H1 (cell line): Measurements from ENCODE around the gene BTRC. TPM values are rescaled to one million over a fixed set of nuclear protein-coding genes. Genes with fewer than 3 reads are reported as not detected.

Experiments
- CTCF ChIA-PET: fragments of 300-600 bp; sonication (Branson Sonifier 250); formaldehyde crosslinking; loops from one replicate; lab custom pipeline; 2021; ENCODE audit not compliant: partially characterized antibody; lab: Charles Lee
- POLR2A ChIA-PET: fragments of 300-600 bp; sonication (Branson Sonifier 250); formaldehyde crosslinking; loops from one replicate; lab custom pipeline; 2021; ENCODE audit warnings: inconsistent platforms; ENCODE audit not compliant: partially characterized antibody; lab: Charles Lee
- DNase-seq, 2 experiments: peaks; one replicate each; pipeline versions ENCODE4 v3.0.0 to v3.0.0-alpha.2; 2010 to 2022; ENCODE audit warnings: low spot score in 2 of 2, low read depth in 1 of 2, mixed read lengths in 1 of 2
- FAIRE-seq: peaks from 2 replicates; lab custom pipeline; 2011; peaks lifted over from hg19 to GRCh38; lab: Jason Lieb, UNC
- H2AFZ ChIP-seq: 2 replicates; pipeline ENCODE4 v1.8.1; 2012; ENCODE audit warnings: low read length, inconsistent platforms
- H2AK5ac ChIP-seq: 2 replicates; pipeline ENCODE4 v1.6.1; 2013; ENCODE audit warnings: low read depth, low read length
- H2BK120ac ChIP-seq: replicated peaks from 2 replicates; pipeline ENCODE3; 2013; ENCODE audit warnings: low read depth, low read length, inconsistent platforms
- H2BK12ac ChIP-seq: 2 replicates; pipeline ENCODE4 v1.6.1; 2013; ENCODE audit warnings: low read depth, low read length
- H2BK15ac ChIP-seq: 2 replicates; pipeline ENCODE4 v1.6.1; 2013; ENCODE audit warnings: low read length
- H2BK20ac ChIP-seq: 2 replicates; pipeline ENCODE4 v1.6.1; 2013; ENCODE audit warnings: low read length
- H2BK5ac ChIP-seq: 2 replicates; pipeline ENCODE4 v1.6.1; 2013; ENCODE audit warnings: low read depth, low read length
- H3K14ac ChIP-seq: 2 replicates; pipeline ENCODE4 v1.6.1; 2013; ENCODE audit warnings: inconsistent platforms; ENCODE audit not compliant: insufficient read length
- H3K18ac ChIP-seq: 2 replicates; pipeline ENCODE4 v1.6.1; 2013; ENCODE audit warnings: low read length; ENCODE audit errors: extremely low read depth
- H3K23ac ChIP-seq: 2 replicates; pipeline ENCODE4 v1.6.1; 2013; ENCODE audit warnings: inconsistent platforms; ENCODE audit not compliant: insufficient read length
- H3K23me2 ChIP-seq: 2 replicates; pipeline ENCODE4 v1.6.1; 2013; ENCODE audit warnings: low read depth, low read length
- H3K27ac ChIP-seq: 2 replicates; pipeline ENCODE4 v1.6.1; 2011; ENCODE audit warnings: low read depth, low read length, inconsistent platforms
- H3K27me3 ChIP-seq, 4 experiments: replicated peaks in 1 of 4; 1 replicate in 1 of 4; 2 replicates in 3 of 4; pipeline versions ENCODE4 v1.6.1 to v1.8.1; 2011 to 2013; ENCODE audit warnings: low read length in 3 of 4, mild to moderate bottlenecking in 3 of 4, inconsistent platforms in 2 of 4, mixed read lengths in 2 of 4, moderate library complexity in 1 of 4; ENCODE audit not compliant: control insufficient read depth in 3 of 4, insufficient read depth in 3 of 4; ENCODE audit errors: extremely low read depth in 1 of 4
- H3K36me3 ChIP-seq, 4 experiments: 2 replicates each; pipeline versions ENCODE4 v1.6.1 to v1.8.1; 2011 to 2013; ENCODE audit warnings: mild to moderate bottlenecking in 4 of 4, low read length in 3 of 4, moderate library complexity in 2 of 4, control low read depth in 1 of 4, inconsistent platforms in 1 of 4; ENCODE audit not compliant: insufficient read depth in 4 of 4, control insufficient read depth in 2 of 4
- H3K4ac ChIP-seq: replicated peaks from 2 replicates; pipeline ENCODE3; 2013; ENCODE audit warnings: low read length, low read depth, mixed read lengths, inconsistent platforms; ENCODE audit not compliant: insufficient read length
- H3K4me1 ChIP-seq, 4 experiments: replicated peaks in 1 of 4; 1 replicate in 1 of 4; 2 replicates in 3 of 4; pipeline versions ENCODE4 v1.6.1 to v1.8.1; 2011 to 2013; ENCODE audit warnings: low read length in 3 of 4, inconsistent platforms in 2 of 4, mixed read lengths in 1 of 4; ENCODE audit not compliant: insufficient read depth in 4 of 4, control insufficient read depth in 3 of 4
- H3K4me2 ChIP-seq, 2 experiments: 2 replicates each; pipeline versions ENCODE4 v1.6.1 to v1.8.1; 2011 to 2013; ENCODE audit warnings: low read depth in 2 of 2, low read length in 2 of 2, control low read depth in 1 of 2, inconsistent platforms in 1 of 2, mild to moderate bottlenecking in 1 of 2; ENCODE audit not compliant: insufficient read depth in 1 of 2
- H3K4me3 ChIP-seq, 4 experiments: fragments of 200-600, 300-600 bp in 1 of 4; sonication (generic), shearing (Covaris generic), sonication (Bioruptor Twin) in 1 of 4; 2 replicates each; pipeline versions ENCODE4 v1.5.1 to v1.8.1; 2011 to 2016; ENCODE audit warnings: low read length in 4 of 4, low read depth in 3 of 4, control low read depth in 2 of 4, inconsistent platforms in 2 of 4, mild to moderate bottlenecking in 2 of 4, mixed read lengths in 1 of 4, moderate library complexity in 1 of 4; ENCODE audit not compliant: insufficient read depth in 2 of 4; ENCODE audit errors: extremely low read depth in 1 of 4
- H3K56ac ChIP-seq: replicated peaks from 2 replicates; pipeline ENCODE3; 2013; ENCODE audit warnings: low read depth, mild to moderate bottlenecking, mixed read lengths, low read length, inconsistent platforms; ENCODE audit not compliant: insufficient read length
- H3K79me1 ChIP-seq: 2 replicates; pipeline ENCODE4 v1.6.1; 2013; ENCODE audit warnings: low read depth, low read length, control low read depth
- H3K79me2 ChIP-seq, 2 experiments: 2 replicates each; pipeline versions ENCODE4 v1.6.1 to v1.8.1; 2012 to 2013; ENCODE audit warnings: low read length in 2 of 2, mild to moderate bottlenecking in 2 of 2, inconsistent platforms in 1 of 2; ENCODE audit not compliant: insufficient read depth in 2 of 2, control insufficient read depth in 1 of 2
- H3K9ac ChIP-seq, 4 experiments: replicated peaks in 1 of 4; 1 replicate in 1 of 4; 2 replicates in 3 of 4; pipeline versions ENCODE4 v1.6.1 to v1.8.1; 2011 to 2013; ENCODE audit warnings: low read depth in 3 of 4, low read length in 3 of 4, control low read depth in 2 of 4, mild to moderate bottlenecking in 2 of 4, moderate library complexity in 2 of 4, inconsistent platforms in 1 of 4; ENCODE audit errors: extremely low read depth in 1 of 4
- H3K9me3 ChIP-seq, 2 experiments: 2 replicates each; pipeline versions ENCODE4 v1.6.1 to v1.8.1; 2012 to 2013; ENCODE audit warnings: mild to moderate bottlenecking in 2 of 2, moderate library complexity in 2 of 2, control low read depth in 1 of 2, inconsistent platforms in 1 of 2, low read depth in 1 of 2, low read length in 1 of 2, mixed read lengths in 1 of 2; ENCODE audit not compliant: insufficient read depth in 2 of 2
- H4K20me1 ChIP-seq, 2 experiments: replicated peaks in 1 of 2; 2 replicates each; pipeline versions ENCODE3 to v1.8.1; 2011 to 2013; ENCODE audit warnings: inconsistent platforms in 2 of 2, low read length in 2 of 2, mild to moderate bottlenecking in 1 of 2; ENCODE audit not compliant: insufficient read depth in 2 of 2, control insufficient read depth in 1 of 2
- H4K5ac ChIP-seq: 2 replicates; pipeline ENCODE4 v1.6.1; 2013; ENCODE audit warnings: low read length, low read depth, mixed read lengths, inconsistent platforms; ENCODE audit not compliant: insufficient read length
- H4K8ac ChIP-seq: 2 replicates; pipeline ENCODE4 v1.8.0; 2013; ENCODE audit warnings: mild to moderate bottlenecking, moderate library complexity, low read length, inconsistent platforms; ENCODE audit not compliant: insufficient read depth; ENCODE audit errors: extremely low read depth
- H4K91ac ChIP-seq: replicated peaks from 2 replicates; pipeline ENCODE3; 2013; ENCODE audit warnings: low read length, mixed read lengths, inconsistent platforms; ENCODE audit not compliant: insufficient read length
- BACH1 ChIP-seq: IDR thresholded peaks from 2 replicates; pipeline ENCODE4 v1.6.1; 2012; ENCODE audit warnings: low read length, improper control_type of control experiment
- BRCA1 ChIP-seq: IDR thresholded peaks from 2 replicates; pipeline ENCODE4 v1.6.1; 2012; ENCODE audit warnings: low read depth, low read length, improper control_type of control experiment
- HDAC2 ChIP-seq, 2 experiments: fragments of 300-600 bp in 1 of 2; sonication (generic) in 1 of 2; IDR thresholded peaks; 2 replicates each; pipeline ENCODE4 v1.6.1; 2011 to 2012; ENCODE audit warnings: low read depth in 2 of 2, low read length in 2 of 2, mild to moderate bottlenecking in 2 of 2, moderate library complexity in 2 of 2, borderline replicate concordance in 1 of 2, inconsistent platforms in 1 of 2
- RAD21 ChIP-seq, 2 experiments: IDR thresholded peaks in 1 of 2; conservative IDR thresholded peaks in 1 of 2; 2 replicates each; pipeline ENCODE4 v1.6.1; 2011; ENCODE audit warnings: low read depth in 2 of 2, low read length in 2 of 2, improper control_type of control experiment in 1 of 2, inconsistent platforms in 1 of 2, mild to moderate bottlenecking in 1 of 2, moderate library complexity in 1 of 2
- SP1 ChIP-seq: IDR thresholded peaks from 2 replicates; pipeline ENCODE4 v1.6.1; 2011; ENCODE audit warnings: low read depth, low read length
- whole genome bisulfite sequencing, 2 experiments: shearing (Covaris generic) in 1 of 2; methylation state at CpG; one replicate each; pipeline versions ENCODE4 v1.1.6 to v1.1.7; 2013 to 2015; ENCODE audit warnings: low lambda C conversion rate in 2 of 2, mixed read lengths in 2 of 2, inconsistent platforms in 1 of 2, low coverage in 1 of 2, missing lambda C conversion rate in 1 of 2; ENCODE audit not compliant: insufficient replicate concordance in 2 of 2, insufficient coverage in 1 of 2, insufficient read length in 1 of 2; ENCODE audit errors: extremely low coverage in 1 of 2, missing lambda C conversion rate in 1 of 2; 5-methylcytosine and 5-hydroxymethylcytosine counted together
- polyA plus RNA-seq, 7 experiments: library from polyadenylated mRNA; depleted of rRNA in 3 of 7; stranded (reverse) in 5 of 7; unstranded in 2 of 7; fragments of >200 nt in 5 of 7; fragments of 200-250 nt in 2 of 7; gene quantifications; 1 replicate in 5 of 7; 2 replicates in 1 of 7; 4 replicates in 1 of 7; pipeline versions ENCODE4 v1.2.1 to v1.2.3, GENCODE V29; 2011 to 2013; ENCODE audit warnings: missing spikeins in 2 of 7, mixed read lengths in 2 of 7
- total RNA-seq: library from RNA; stranded (reverse); fragmentation: NEBNext Ultra II Directional; extraction: Animal tissue kit (Norgen Biotek cat#: 25700); gene quantifications from 2 replicates; pipeline ENCODE4 v1.2.1, GENCODE V29; 2021
- TF ChIP-seq, protein P1 (sequence below): IDR thresholded peaks from 2 replicates; pipeline ENCODE4 v1.6.1; 2011; ENCODE audit warnings: low read length, improper control_type of control experiment
- TF ChIP-seq, protein P2 (sequence below): IDR thresholded peaks from 2 replicates; pipeline ENCODE4 v1.6.1; 2011; ENCODE audit warnings: low read depth, mild to moderate bottlenecking, low read length; ENCODE audit not compliant: insufficient read depth

BTRC gene
- total and polyA plus RNA-seq, 2 of the 8 experiments (the other 6 are each of a cell fraction or from before 2014, with no cell fraction given): 9.9 to 24.7 TPM

DNA sequence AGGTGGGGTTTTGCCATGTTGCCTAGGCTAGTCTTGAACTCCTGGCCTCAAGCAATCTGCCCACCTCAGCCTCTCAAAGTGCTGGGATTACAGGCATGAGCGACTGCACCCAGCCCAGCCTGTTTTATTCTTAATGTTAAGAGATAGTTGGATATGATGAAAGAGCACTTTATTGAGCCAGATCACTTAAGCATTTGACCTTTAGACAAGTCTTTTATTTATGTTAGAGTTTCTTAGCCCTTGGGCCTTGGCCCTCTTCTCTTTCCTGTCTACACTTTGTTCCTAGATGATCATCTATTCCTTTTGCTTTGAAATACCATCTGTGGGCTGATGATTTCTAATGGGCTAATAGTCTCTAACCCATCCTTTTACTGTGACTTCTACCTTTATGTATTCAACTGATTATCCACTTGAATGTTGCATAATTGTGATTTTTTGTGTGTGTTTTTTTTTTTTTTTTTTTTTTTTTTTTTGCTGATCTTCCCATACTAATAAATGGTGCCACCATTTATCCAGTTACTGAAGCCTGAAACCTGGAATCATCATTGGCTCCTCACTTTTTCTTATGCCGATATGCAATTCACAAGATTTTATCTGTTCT is 34.8 kb downstream of the BTRC start:
- no peak overlapping the region for H2BK15ac ChIP-seq
- no peaks in the 10 kb centered on the region for H3K23me2 ChIP-seq
- H3K4me3 ChIP-seq: no peak overlapping the region
- POLR2A ChIA-PET: no interaction called here
- no peaks in the 10 kb centered on the region for H3K36me3 ChIP-seq
- H3K27ac ChIP-seq: no peak overlapping the region
- WGBS, 2 experiments: 88% methylated on average over 2 of the region's 2 CpGs; no CpG with 5 or more reads in 1 of the 2 experiments
- no peak overlapping the region for H3K56ac ChIP-seq
- no peak overlapping the region for H3K4me2 ChIP-seq
- H3K18ac ChIP-seq: no peak overlapping the region
- H2BK12ac ChIP-seq: no peak overlapping the region
- H4K91ac ChIP-seq: no peak overlapping the region
- H2AFZ ChIP-seq: no peak overlapping the region
- TF ChIP-seq RAD21 (IDR thresholded peaks at IDR 0.05 in 1 of 2, conservative IDR thresholded peaks at IDR 0.05 in 1 of 2; ENCODE audit: low read depth in 2 of 2, low read length in 2 of 2): no peak
- TF ChIP-seq, protein P1, sequence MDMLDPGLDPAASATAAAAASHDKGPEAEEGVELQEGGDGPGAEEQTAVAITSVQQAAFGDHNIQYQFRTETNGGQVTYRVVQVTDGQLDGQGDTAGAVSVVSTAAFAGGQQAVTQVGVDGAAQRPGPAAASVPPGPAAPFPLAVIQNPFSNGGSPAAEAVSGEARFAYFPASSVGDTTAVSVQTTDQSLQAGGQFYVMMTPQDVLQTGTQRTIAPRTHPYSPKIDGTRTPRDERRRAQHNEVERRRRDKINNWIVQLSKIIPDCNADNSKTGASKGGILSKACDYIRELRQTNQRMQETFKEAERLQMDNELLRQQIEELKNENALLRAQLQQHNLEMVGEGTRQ: no peak
- no peak for TF ChIP-seq BRCA1
- no peak for TF ChIP-seq HDAC2 (IDR thresholded peaks at IDR 0.05; ENCODE audit: borderline replicate concordance in 1 of 2, low read depth in 2 of 2, low read length in 2 of 2)
- TF ChIP-seq BACH1: no peak
- TF ChIP-seq SP1: no peak
- TF ChIP-seq, protein P2, sequence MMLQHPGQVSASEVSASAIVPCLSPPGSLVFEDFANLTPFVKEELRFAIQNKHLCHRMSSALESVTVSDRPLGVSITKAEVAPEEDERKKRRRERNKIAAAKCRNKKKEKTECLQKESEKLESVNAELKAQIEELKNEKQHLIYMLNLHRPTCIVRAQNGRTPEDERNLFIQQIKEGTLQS: no peak
- H2BK20ac ChIP-seq: no peak overlapping the region
- CTCF ChIA-PET: interaction anchor here (0.6 to 1.3 kb wide), 5 partner anchors 8 to 414 kb away, joined by 3 to 4 read pairs (median 3); no protein-coding TSS in a partner anchor
- H2BK120ac ChIP-seq: no peak overlapping the region
- H2AK5ac ChIP-seq: no peak overlapping the region
- H3K79me2 ChIP-seq: no peaks in the 10 kb centered on the region
- H3K9ac ChIP-seq: no peak overlapping the region
- no peaks in the 10 kb centered on the region for H4K20me1 ChIP-seq
- no peaks in the 10 kb centered on the region for H3K9me3 ChIP-seq
- no peaks in the 10 kb centered on the region for H3K4me1 ChIP-seq
- H4K8ac ChIP-seq: no peak overlapping the region
- no peak overlapping the region for H3K23ac ChIP-seq
- H2BK5ac ChIP-seq: no peak overlapping the region
- no peaks in the 10 kb centered on the region; the same call in 1 of the 2 replicates for H3K79me1 ChIP-seq
- no peak overlapping the region for H3K14ac ChIP-seq
- H3K4ac ChIP-seq: no peak overlapping the region
- FAIRE-seq (no peak), DNase-seq (no peak)
- H3K27me3 ChIP-seq: no peaks in the 10 kb centered on the region
- no peak overlapping the region for H4K5ac ChIP-seq
